Parathyroid adenoma (tissue), 2 donors: ENCODE results near the gene ADGRD1.

Source experiments
- H2AFZ ChIP-seq: fragments of 300-600 bp; sonication (generic); one replicate; pipeline ENCODE4 v1.7.0; 2017; ENCODE audit warnings: antibody characterized with exemption, mild to moderate bottlenecking
- H3K27ac ChIP-seq: fragments of 300-600 bp; sonication (generic); one replicate; pipeline ENCODE4 v1.7.0; 2017
- H3K27me3 ChIP-seq: fragments of 300-600 bp; sonication (generic); one replicate; pipeline ENCODE4 v1.7.0; 2017; ENCODE audit warnings: low read length; ENCODE audit not compliant: control insufficient read depth, insufficient read depth
- H3K36me3 ChIP-seq: fragments of 300-600 bp; sonication (generic); one replicate; pipeline ENCODE4 v1.7.0; 2017; ENCODE audit warnings: low read length; ENCODE audit not compliant: control insufficient read depth, insufficient read depth
- H3K4me1 ChIP-seq: fragments of 300-600 bp; sonication (generic); one replicate; pipeline ENCODE4 v1.7.0; 2017; ENCODE audit warnings: control low read depth
- H3K4me2 ChIP-seq: fragments of 300-600 bp; sonication (generic); one replicate; pipeline ENCODE4 v1.7.0; 2017; ENCODE audit warnings: low read length
- H3K4me3 ChIP-seq: fragments of 300-600 bp; sonication (generic); one replicate; pipeline ENCODE4 v1.7.0; 2017; ENCODE audit warnings: low read depth, low read length
- H3K79me2 ChIP-seq: fragments of 300-600 bp; sonication (generic); one replicate; pipeline ENCODE4 v1.7.0; 2017; ENCODE audit warnings: control low read depth
- H3K9ac ChIP-seq: fragments of 300-600 bp; sonication (generic); one replicate; pipeline ENCODE4 v1.7.0; 2017; ENCODE audit warnings: mild to moderate bottlenecking
- H3K9me3 ChIP-seq: fragments of 300-600 bp; sonication (generic); one replicate; pipeline ENCODE4 v1.7.0; 2017; ENCODE audit warnings: low read length; ENCODE audit not compliant: control insufficient read depth
- CTCF ChIP-seq: fragments of 300-600 bp; sonication (generic); IDR thresholded peaks from one replicate; pipeline ENCODE4 v1.7.0; 2017; ENCODE audit warnings: antibody characterized with exemption, mild to moderate bottlenecking
- donor health status: primary hyperparathyroidism.

The ADGRD1 gene

GRCh38 chr12:130932061-130932930 is 21.4 kb upstream of the ADGRD1 start:
- H3K4me3 ChIP-seq: no peak overlapping the region
- no peaks in the 10 kb centered on the region for H3K9me3 ChIP-seq
- no peaks in the 10 kb centered on the region for H3K27me3 ChIP-seq
- no peak overlapping the region for H3K9ac ChIP-seq
- H2AFZ ChIP-seq: no peak overlapping the region
- TF ChIP-seq CTCF: no peak
- no peaks in the 10 kb centered on the region for H3K4me1 ChIP-seq
- no peak overlapping the region for H3K27ac ChIP-seq
- no peak overlapping the region for H3K4me2 ChIP-seq
- no peaks in the 10 kb centered on the region for H3K36me3 ChIP-seq
- H3K79me2 ChIP-seq: no peaks in the 10 kb centered on the region

- Histone ChIP-seq H3K79me2 (no peaks in the 10 kb centered on the region), H3K27me3 (no peaks in the 10 kb centered on the region), H2AFZ (no peak overlapping the region), H3K9me3 (no peaks in the 10 kb centered on the region), H3K4me3 (no peak overlapping the region), H3K27ac (no peak overlapping the region), H3K36me3 (no peaks in the 10 kb centered on the region), H3K4me1 (no peaks in the 10 kb centered on the region), H3K4me2 (no peak overlapping the region), H3K9ac (no peak overlapping the region)
- TF ChIP-seq CTCF: no peak
Measured at GRCh38 chr12:130933269-130933995, 20.3 kb upstream of the ADGRD1 start.

- Histone ChIP-seq H2AFZ (no peak overlapping the region), H3K9ac (no peak overlapping the region), H3K9me3 (no peaks in the 10 kb centered on the region), H3K27ac (no peak overlapping the region), H3K36me3 (no peaks in the 10 kb centered on the region), H3K79me2 (no peaks in the 10 kb centered on the region), H3K4me2 (no peak overlapping the region), H3K4me3 (no peak overlapping the region), H3K27me3 (no peaks in the 10 kb centered on the region), H3K4me1 (no peaks in the 10 kb centered on the region)
- TF ChIP-seq CTCF: no peak
Measured at GRCh38 chr12:130934753-130935152, 19.0 kb upstream of the ADGRD1 start.

- Histone ChIP-seq H3K4me2 (no peak overlapping the region), H2AFZ (no peak overlapping the region), H3K9me3 (no peaks in the 10 kb centered on the region), H3K79me2 (no peaks in the 10 kb centered on the region), H3K27me3 (no peaks in the 10 kb centered on the region), H3K27ac (no peak overlapping the region), H3K9ac (no peak overlapping the region), H3K4me1 (no peaks in the 10 kb centered on the region), H3K4me3 (no peak overlapping the region), H3K36me3 (no peaks in the 10 kb centered on the region)
- TF ChIP-seq CTCF: no peak
Measured at GRCh38 chr12:130936561-130936960, 17.1 kb upstream of the ADGRD1 start.
